ENCODE data around the gene B3GALT6. TPM values are rescaled to one million over a fixed set of nuclear protein-coding genes. Genes with fewer than 3 reads are reported as not detected.

Gene B3GALT6
- total RNA-seq, 2 donors from 2014 or later, result 11.3 to 16.0 TPM

DNA sequence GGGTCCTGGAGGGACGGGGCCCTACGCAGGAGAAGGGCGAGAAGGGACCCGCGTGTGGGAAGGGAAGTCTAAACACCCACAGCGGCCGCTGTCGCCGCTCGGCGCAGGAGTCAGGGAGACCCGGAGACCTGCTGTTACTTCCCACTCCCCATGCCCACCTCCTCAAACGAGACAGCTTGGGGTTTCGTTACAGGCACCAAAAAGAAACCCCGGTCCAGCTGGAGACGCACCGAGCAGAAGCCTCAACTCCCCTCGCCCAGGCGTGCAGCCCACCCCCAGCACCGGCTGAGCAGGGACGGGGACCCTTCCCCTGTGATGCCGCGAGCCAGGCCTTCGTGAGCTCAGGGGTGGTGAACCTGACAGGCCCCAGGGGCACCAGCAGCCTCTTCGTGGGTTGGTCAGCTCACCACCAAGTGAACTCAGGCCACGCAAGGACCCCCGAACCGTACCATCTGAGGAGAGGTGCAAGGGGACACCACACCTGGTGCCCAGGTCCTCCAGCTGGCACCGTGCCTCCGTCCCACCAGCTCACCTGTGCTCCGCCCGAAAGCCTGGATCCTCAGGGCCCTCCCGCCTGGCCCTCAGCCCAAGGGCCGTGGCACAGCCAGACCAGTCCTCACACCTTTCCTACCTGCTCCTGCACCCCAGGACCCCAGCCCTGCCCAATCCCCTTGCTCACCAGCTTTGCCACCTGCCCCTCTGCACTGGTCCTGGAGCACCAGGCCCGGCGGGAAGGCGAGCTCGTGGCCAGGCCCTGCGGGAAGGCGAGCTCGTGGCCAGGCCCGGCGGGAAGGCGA is 5.3 kb upstream of the B3GALT6 start:
- DNase-seq (no peak), ATAC-seq (no peak)
- intact Hi-C loops (cut with DNase I), result no loop called here

DNA sequence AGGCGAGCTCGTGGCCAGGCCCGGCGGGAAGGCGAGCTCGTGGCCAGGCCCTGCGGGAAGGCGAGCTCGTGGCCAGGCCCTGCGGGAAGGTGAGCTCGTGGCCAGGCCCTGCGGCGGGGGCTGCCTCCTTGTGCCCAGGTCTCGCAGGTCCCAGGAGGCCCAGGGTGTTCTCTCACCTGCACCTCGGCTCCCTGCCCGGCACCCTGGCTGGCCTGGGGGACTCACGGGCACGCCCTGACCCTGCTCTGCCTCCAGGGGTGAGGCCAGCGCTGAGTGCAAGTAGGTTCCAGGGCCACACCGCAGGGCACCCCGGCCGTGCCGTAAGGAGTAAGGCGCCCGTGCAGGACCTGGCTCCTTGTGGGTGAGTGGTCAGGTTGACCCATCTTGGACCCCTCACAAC is 4.7 kb upstream of the B3GALT6 start:
- ATAC-seq, result no peak
- intact Hi-C loops (cut with DNase I), result no loop called here
- no peak for DNase-seq

DNA sequence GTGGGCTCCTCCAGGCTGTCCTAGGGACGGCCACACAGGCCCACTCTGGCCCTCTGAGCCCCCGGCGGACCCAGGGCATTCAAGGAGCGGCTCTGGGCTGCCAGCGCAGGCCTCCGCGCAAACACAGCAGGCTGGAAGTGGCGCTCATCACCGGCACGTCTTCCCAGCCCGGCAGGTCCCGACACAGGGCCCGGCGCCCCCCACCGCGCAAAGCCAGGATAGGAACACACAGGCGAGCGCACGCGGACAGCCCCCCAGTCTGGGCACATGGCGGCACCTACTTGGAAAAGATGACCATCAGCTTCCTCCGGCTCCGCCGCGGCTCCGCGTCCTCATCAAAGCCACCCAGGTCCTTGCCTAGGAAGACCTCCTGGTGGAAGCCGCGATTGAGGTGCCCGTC is 3.9 kb upstream of the B3GALT6 start:
- intact Hi-C loops (cut with DNase I), result no loop called here
- no peak for DNase-seq
- ATAC-seq, result no peak

DNA sequence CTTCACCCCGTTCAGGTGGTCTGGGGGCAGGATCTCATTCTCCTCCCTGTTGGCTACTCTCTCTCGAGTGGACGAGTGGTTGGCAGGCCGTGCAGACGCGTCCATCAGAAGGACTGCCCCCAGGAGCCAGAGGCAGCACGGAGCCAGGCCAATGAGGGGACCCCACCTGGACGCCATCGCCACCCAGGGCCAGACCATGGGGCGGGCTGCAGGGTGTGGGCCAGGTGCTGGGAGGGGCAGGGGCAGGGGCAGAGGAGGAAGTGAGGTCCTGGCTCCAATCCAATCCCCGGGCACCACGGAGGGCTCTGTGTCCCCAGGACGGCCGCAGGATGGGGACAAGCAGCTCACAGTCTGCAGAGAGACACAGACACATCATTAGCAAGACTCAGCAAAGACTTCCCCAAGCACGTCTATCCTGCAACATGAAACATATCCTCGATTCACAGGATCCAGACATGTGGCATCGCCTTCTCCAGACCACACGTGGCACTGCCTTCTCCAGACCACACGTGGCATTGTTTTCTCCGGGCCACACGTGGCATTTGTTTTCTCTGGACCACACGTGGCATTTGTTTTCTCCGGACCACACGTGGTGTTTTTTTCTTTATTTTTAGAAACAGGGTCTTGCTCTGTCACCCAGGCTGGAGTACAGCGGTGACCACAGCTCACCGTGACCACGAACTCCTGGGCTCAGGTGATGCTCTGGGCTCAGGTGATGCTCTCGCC is 3.3 kb upstream of the B3GALT6 start:
- ATAC-seq (no peak), DNase-seq (no peak)
- intact Hi-C loops (cut with DNase I), result no loop called here

DNA sequence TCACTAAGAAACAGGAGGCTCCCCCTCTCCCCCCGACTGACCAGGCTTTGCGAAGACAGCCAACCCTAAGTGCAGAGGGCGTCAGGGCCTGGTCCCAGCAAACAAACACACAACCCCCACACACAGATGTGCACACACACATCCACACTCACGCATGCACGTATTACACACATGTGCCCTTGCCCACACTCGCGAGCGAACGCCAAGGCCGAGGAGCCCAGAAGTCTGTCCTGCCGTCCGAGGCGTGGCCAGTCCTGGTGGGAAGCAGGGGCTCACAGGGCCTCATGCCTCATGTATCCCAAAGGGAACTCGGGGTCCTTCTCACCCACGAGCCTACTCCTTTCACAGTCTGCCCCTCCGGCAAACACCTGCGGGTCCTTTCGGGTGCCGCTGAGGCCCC is 2.3 kb upstream of the B3GALT6 start:
- DNase-seq (no peak), ATAC-seq (no peak)
- intact Hi-C loops (cut with DNase I), result loop anchor here in 1 of 2 donors (5.0 kb wide), 1 partner anchor 112 kb away; the partner anchor contains the start of gene C1orf159

DNA sequence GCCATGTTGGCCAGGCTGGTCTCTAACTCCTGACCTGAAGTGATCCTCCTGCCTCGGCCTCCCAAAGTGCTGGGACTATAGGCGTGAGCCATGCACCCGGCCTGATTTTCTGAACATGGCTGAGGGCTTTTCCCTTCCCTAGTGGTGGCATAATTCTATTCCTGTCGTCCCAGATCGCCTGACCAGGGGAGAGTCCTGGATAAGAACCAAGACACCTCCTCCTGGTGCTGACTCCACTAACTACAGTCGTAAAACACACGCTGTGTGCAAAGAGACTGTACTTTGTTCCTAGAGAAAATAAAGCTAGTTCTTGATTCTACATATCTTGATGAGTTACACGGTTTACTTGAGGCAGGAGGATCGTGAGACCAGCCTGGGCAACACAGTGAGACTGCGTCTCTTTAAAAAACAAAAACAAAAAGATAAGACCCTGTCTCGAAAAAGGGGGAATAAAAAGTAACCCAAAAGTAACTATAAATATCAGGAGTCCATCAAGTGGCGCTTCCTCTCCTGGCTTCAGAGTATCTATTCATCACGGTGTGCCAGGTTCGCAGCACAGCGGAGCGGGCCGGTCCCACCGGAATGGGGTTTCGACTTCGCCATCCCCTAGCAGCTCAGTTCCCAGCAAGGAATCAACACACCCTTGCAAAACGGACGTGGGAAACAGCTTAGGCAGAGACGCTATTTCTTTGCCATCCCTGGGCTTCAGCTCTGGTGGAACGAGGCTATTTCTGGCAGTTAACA is 1.2 kb upstream of the B3GALT6 start:
- ATAC-seq (peak; percentile 1 to 2), DNase-seq (no peak)
- intact Hi-C loops (cut with DNase I), result loop anchor here in 1 of 2 donors (5.0 kb wide), 1 partner anchor 114 kb away; the partner anchor contains the start of gene C1orf159

DNA sequence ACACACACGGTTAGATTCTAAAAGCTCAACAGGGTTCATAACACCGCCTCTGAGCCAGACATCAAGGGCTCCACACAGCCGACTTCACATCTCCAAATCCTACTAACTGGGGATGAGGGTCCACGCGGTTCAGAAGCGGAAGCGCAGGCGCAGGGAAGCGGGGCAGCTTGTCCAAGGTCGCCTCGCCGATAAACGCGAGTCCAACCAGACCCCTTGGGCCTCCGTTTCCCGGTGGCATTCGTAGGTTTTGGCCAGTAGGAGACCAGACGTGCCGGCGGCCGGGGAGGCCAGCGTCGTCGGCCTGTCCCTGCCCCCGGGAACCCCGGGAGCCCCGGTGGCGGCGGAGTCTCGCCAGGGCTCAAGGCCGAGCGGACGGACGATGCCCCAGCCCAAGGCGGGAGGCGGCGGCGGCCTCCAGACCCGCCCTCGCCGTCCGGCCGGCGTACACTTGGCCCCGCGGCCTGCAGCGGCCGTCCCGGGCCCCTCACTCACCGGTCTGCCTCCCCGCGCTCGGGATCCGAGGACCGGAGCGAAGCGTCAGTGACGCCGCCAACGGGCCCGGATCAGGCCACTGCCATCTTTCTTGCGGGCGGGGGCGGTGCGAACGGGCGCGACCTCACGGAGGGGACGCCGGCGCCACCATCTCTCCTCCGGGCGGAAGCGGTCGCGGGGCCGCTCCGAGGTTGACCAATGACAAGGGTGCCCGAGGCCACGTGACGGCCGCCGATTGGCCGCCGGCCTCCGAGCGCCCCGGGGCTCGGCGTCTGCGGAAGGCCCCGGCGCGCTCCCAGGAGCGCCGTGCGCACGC is 433 bp upstream of the B3GALT6 start, which contains the start of gene SDF4:
SDF4 (minus strand) TSS at position 602 of the 808 bp plus-strand sequence. CDS start 3,229 bp downstream, outside the sequence.
- ATAC-seq, result peak; percentile 96 to 97
- peak; percentile 98 for DNase-seq
- intact Hi-C loops (cut with DNase I), result loop anchor here in 1 of 2 donors (5.0 kb wide), 1 partner anchor 114 kb away; the partner anchor contains the start of gene C1orf159

DNA sequence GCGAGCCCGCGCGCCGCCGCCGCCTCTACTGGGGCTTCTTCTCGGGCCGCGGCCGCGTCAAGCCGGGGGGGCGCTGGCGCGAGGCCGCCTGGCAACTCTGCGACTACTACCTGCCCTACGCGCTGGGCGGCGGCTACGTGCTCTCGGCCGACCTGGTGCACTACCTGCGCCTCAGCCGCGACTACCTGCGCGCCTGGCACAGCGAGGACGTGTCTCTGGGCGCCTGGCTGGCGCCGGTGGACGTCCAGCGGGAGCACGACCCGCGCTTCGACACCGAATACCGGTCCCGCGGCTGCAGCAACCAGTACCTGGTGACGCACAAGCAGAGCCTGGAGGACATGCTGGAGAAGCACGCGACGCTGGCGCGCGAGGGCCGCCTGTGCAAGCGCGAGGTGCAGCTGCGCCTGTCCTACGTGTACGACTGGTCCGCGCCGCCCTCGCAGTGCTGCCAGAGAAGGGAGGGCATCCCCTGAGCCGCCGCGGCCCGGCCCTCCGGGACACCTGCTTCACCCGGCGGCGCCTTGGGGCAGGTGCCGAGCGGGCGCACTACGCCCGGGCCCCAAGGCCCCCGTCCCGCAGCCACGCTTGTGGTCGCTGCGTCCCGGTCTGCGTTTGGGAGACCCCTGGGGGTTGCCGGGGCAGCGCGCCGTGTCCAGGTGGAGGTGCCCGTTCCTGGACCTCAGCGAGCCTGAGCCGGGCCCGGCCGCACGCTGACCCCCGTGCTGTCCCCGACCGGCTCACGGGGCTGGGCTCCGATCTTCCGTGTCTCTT is 944 bp downstream of the B3GALT6 start:
- intact Hi-C loops (cut with DNase I), result loop anchor here in 1 of 2 donors (5.0 kb wide), 1 partner anchor 116 kb away; the partner anchor contains the start of gene C1orf159
- no peak for ATAC-seq
- no peak for DNase-seq

DNA sequence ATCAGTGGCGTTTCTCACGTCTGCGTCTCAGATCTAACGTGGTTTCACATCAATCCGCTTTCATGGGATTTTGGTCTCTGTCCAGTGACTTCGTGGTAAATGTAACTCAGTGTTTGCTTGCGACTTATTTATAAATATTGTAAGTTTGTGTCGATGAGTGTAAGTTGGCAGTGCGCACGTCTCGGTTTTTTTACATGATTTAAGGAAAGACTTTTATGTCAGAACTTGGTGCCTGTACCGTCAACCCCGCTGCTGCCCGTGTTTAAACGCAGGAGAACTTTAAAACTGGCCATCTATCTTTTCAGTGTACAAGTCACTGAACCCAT is 1.5 kb downstream of the B3GALT6 start:
- ATAC-seq (no peak), DNase-seq (no peak)
- intact Hi-C loops (cut with DNase I), result loop anchor here in 1 of 2 donors (5.0 kb wide), 1 partner anchor 116 kb away; the partner anchor contains the start of gene C1orf159

DNA sequence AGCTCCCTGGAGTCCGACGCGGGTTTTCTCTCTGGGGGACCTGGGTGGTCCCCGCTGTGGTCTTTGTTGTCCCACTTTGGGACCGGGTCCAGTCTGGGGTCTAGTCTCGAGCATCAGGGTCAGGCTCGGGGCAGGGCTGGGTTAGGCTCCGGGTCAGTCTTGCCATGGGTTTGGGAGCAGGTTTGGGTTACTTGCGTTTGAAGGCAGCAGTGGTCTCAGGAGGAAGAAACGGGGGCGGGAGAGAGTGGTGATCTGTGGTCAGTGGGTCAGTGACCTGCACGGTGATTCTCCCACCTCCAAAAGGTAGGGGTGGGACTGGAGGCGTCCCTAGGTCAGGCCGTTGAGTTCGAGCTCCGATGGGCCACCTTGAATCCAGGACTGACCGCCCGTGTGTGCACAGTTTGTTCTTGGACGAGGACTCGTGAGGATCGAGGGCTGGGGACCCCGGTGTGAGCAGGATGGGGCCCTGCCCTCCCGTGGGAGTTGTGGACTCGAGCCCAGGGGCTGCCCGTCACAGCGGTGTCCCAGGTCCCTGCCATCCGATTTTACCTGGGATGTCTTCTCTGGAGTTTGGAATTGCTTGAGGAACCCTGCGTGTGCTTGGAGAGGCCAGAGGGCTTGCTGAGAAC is 2.3 kb downstream of the B3GALT6 start:
- ATAC-seq, result no peak
- no peak for DNase-seq
- intact Hi-C loops (cut with DNase I), result loop anchor here in 1 of 2 donors (5.0 kb wide), 1 partner anchor 117 kb away; the partner anchor contains the start of gene C1orf159

DNA sequence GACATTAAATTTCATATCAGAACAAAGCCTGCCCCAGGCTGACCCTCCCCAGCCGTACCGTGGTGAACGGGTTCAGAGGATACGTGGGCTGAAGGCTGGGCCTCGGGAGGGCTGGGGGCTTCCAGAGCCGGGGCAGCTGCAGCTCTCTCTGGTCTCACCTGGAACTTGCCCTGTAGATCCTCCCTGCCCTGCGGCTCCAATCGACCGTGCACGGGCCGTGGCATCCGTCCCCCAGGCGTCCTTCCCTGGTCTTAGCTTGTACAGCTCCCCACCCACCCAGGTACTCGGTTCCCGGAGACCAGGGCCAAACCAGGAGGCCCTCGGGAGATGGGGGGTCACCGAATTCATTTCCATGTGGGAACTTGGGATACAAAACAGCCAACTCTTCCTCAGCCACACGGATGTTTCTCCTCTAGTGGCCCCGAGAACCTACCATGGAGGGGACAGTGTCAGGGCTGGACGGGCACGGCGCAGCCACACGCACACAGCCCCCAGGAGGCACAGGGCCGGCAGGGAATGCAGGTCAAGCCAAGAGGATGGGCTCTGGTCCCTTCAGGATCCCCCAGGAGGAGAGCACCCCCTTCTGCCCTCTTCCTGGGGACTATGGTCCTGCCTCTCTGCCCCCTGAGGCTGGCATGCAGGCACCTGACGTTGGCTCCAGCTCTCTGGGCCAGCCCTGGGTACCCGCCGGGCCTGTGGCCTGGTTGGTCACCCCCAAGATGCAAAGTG is 3.1 kb downstream of the B3GALT6 start:
- ATAC-seq (no peak), DNase-seq (no peak)
- intact Hi-C loops (cut with DNase I), result no loop called here

DNA sequence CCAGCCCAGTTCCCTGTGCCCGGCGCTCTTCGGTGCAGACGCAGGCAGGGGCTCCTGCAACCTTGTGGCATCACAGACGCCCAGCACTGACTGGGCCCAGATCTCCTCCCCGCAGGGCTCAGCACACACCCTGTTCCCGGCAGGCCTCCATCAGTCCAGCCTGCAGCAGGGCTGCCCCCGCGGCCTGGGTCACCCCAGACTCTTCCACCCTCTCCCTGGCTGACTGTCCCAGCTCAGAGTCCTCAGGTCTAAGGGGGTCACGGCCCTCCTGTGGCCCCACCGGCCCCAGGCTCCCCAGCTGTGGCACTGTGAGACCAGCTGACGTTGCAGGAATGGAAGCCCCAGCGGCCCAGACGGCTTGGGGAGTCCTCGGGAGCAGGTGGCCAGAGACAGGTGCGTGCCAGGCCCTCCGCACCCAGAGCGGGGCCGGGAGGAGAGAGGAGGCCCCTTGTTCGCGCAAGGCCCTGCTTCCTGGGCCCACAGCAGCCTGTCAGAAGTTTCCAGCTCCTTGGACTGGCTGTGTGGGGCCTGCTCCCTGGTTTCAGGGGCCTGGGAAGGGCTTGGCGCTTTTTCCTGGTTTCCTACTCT is 4.2 kb downstream of the B3GALT6 start:
- DNase-seq, result no peak
- intact Hi-C loops (cut with DNase I), result no loop called here
- no peak for ATAC-seq

DNA sequence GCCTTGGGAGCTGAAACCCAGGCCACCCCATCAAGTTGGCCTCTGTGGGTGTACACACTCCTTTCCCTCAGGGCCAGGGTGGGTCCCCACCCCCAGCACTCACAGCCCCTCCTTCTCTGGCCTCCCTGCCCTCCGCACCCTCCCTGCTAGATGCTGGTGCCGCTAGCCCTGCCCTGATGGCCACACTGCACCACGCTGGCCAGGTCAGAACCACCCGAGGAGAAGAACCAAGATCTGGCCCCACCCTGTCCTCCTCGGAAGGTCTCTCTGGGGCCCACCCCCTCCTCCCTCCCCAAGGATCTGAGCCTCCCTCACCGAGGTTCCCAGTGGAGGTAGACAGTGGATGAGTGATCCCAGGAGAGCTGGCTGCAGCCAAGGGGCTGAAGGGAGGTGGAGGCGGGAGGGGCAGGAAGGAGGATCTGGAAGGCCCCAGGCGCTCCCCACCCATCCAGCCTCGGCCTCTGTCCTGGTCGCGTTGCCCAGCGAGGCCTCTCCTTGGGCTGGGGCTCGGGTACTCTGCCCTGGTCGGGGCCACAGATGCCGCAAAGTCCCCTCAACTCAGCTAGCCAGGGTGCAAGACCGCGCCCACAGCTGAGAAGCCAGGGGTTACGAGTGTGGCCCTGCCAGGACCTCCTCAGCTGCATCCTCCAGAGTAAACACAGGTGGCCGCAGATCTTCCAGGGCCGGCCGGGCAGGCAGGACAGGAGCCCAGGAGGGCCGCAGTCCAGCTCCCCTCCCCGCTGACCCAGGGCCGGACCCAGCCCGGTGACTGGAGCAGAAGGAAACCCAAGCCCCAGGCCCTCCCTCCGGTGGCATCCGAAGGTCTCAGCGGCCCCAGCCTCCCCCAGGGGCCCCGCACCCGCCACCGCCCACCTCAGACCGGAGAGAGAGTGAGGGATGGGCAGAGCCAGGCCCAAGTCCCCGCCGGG is 5.2 kb downstream of the B3GALT6 start:
- intact Hi-C loops (cut with DNase I), result no loop called here
- ATAC-seq (no peak), DNase-seq (no peak)

DNA sequence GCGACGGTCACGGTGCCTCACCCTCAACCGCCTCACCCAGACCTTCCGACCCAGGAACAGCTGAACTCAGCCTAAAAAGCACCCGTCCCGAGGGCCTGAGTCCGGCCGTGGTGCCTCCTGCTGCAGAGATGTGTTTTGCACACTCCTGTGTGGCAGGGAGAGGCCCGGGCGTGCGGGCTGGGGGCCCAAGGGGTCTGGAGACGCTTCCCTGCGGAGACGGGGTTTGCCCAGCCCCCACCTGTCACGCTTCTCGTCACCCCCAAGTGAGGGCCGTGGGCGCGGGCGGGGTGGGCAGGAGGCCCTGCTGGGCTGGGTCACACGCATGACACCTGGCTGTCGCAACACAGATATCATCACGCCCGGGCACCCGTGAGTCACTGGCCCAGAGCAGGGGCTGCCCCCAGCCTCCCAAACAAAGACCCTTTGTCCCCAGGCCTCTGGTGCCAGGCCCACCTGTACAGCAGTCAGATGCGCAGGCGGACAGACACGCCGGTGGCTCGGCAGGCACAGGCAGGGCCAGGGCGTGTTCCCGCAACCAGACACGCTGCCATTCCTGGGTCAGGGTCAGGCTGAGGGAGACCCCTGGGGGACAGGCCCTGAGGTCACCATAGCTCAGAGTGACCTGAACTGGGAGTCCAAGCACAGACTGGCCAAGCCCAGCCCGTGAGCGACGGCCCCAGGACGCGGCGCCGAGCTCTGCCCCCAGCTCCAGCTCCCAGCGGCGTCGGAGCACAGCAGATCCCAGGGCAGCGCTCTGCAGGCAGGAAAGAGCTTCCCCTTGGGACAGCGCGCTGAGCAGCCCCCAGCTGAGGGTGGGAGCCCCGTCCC is 6.1 kb downstream of the B3GALT6 start:
- intact Hi-C loops (cut with DNase I), result no loop called here
- ATAC-seq (no peak), DNase-seq (no peak)

Data from left cardiac atrium (tissue), 4 donors.